OCI-LY7 (cell line): ENCODE results near the gene TPCN1.

Experiments
- EZH2phosphoT487 ChIP-seq: fragments of 200-600 bp; sonication (generic); IDR thresholded peaks from 2 replicates; pipeline ENCODE4 v1.6.1; 2018; ENCODE audit warnings: low read depth, borderline replicate concordance, mild to moderate bottlenecking, mixed run types, antibody characterized with exemption, low read length, moderate library complexity, mixed read lengths
- TF ChIP-seq, protein P1 (sequence below): fragments of 200-600 bp; sonication (generic); conservative IDR thresholded peaks from 2 replicates; pipeline ENCODE4 v1.5.1; 2014; ENCODE audit warnings: mild to moderate bottlenecking, antibody characterized with exemption, low read length, moderate library complexity, mixed read lengths

DNA sequence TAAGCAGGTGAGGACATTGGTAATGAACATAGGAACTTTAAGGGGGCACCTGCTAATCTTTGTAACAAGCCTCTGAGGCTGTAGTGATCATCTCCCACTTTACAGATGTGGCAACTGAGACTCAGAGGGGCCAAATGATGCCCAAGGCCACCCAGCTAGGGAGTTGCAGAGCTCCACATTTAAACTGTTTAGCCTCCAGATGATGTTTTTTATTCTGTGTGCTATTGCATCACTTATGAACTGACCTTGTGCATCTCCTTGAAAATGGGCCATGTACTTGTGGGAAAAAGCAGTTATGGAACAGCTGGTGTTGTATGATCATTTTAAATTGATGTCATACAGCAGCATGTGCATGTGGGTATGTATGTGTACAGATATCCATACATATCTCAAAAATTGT, 41.4 kb downstream of the TPCN1 start:
- TF ChIP-seq, protein P1, sequence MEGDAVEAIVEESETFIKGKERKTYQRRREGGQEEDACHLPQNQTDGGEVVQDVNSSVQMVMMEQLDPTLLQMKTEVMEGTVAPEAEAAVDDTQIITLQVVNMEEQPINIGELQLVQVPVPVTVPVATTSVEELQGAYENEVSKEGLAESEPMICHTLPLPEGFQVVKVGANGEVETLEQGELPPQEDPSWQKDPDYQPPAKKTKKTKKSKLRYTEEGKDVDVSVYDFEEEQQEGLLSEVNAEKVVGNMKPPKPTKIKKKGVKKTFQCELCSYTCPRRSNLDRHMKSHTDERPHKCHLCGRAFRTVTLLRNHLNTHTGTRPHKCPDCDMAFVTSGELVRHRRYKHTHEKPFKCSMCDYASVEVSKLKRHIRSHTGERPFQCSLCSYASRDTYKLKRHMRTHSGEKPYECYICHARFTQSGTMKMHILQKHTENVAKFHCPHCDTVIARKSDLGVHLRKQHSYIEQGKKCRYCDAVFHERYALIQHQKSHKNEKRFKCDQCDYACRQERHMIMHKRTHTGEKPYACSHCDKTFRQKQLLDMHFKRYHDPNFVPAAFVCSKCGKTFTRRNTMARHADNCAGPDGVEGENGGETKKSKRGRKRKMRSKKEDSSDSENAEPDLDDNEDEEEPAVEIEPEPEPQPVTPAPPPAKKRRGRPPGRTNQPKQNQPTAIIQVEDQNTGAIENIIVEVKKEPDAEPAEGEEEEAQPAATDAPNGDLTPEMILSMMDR, result no peak
- TF ChIP-seq EZH2phosphoT487, result no peak
